Kidney (tissue), 14 donors: ENCODE measurements around the gene SLC2A4RG. TPM values are rescaled to one million over a fixed set of nuclear protein-coding genes. Genes with fewer than 3 reads are reported as not detected.

Source experiments
- DNase-seq, 5 donors: peaks; one replicate each; pipeline ENCODE4 v3.0.0-alpha.2; 2013 to 2020
- FAIRE-seq: peaks from 2 replicates; lab custom pipeline; 2012; peaks lifted over from hg19 to GRCh38; lab: Jason Lieb, UNC
- H3K27ac ChIP-seq, 2 donors: one replicate each; pipeline ENCODE4 v1.7.0; 2013; ENCODE audit warnings: low read depth in 2 of 2, low read length in 2 of 2, inconsistent platforms in 1 of 2
- H3K27me3 ChIP-seq: one replicate; pipeline ENCODE4 v1.7.1; 2013; ENCODE audit warnings: low read length, inconsistent platforms; ENCODE audit not compliant: control insufficient read depth, insufficient read depth
- H3K36me3 ChIP-seq, 3 donors: one replicate each; pipeline versions ENCODE4 v1.7.0 to v1.7.1; 2013; ENCODE audit warnings: low read length in 3 of 3, control low read depth in 1 of 3, inconsistent platforms in 1 of 3; ENCODE audit not compliant: insufficient read depth in 3 of 3, control insufficient read depth in 2 of 3
- H3K4me1 ChIP-seq, 3 donors: one replicate each; pipeline versions ENCODE4 v1.7.0 to v1.7.1; 2013; ENCODE audit warnings: low read length in 3 of 3, inconsistent platforms in 1 of 3, low read depth in 1 of 3; ENCODE audit not compliant: control insufficient read depth in 2 of 3, insufficient read depth in 2 of 3
- H3K4me3 ChIP-seq, 3 donors: one replicate each; pipeline versions ENCODE4 v1.7.0 to v1.8.1; 2013; ENCODE audit warnings: low read length in 3 of 3, control low read depth in 1 of 3, inconsistent platforms in 1 of 3
- H3K9ac ChIP-seq, 3 donors: one replicate each; pipeline versions ENCODE4 v1.7.0 to v1.7.1; 2013; ENCODE audit warnings: low read length in 3 of 3, control low read depth in 1 of 3, inconsistent platforms in 1 of 3
- H3K9me3 ChIP-seq, 3 donors: one replicate each; pipeline versions ENCODE4 v1.7.0 to v1.7.1; 2013; ENCODE audit warnings: low read length in 3 of 3, control low read depth in 1 of 3, inconsistent platforms in 1 of 3; ENCODE audit not compliant: control insufficient read depth in 2 of 3, insufficient read depth in 1 of 3
- CTCF ChIP-seq: IDR thresholded peaks from 3 replicates; pipeline ENCODE4 v1.5.1; 2012; ENCODE audit warnings: mild to moderate bottlenecking, moderate library complexity, borderline replicate concordance; ENCODE audit not compliant: insufficient read depth; ENCODE audit errors: extremely low read depth
- intact Hi-C: fragments of 100-400 bp; cut with DNase I; formaldehyde crosslinking; loops from one replicate; pipeline ENCODE4 v1.11.1; 2022
- polyA plus RNA-seq: library from polyadenylated mRNA; stranded (reverse); fragments of 350-450 nt; fragmentation: Illumina TruSeq; extraction: RNeasy Lipid Tissue Mini Kit (QIAGEN cat#74804); gene quantifications from one replicate; pipeline ENCODE4 v1.2.3, GENCODE V29; 2014; ENCODE audit warnings: low read depth, low replicate concordance; ENCODE audit not compliant: insufficient read depth
- total RNA-seq: library from RNA; stranded (reverse); fragmentation: NEBNext Ultra II Directional; extraction: Animal tissue kit (Norgen Biotek cat#: 25700); gene quantifications from one replicate; pipeline ENCODE4 v1.2.1, GENCODE V29; 2021
- donor health status: control.
- donor health status: control.
- donor health status: control.
- donor health status: control.
- donor health status: control.
- donor health status: DM: yes; HTN: yes; CAD: no.
- donor health status: Normal renal cell carcinoma (clear cell type).

Gene SLC2A4RG
- total and polyA plus RNA-seq, 2 donors from 2014 or later: 154 to 171 TPM

- no peak for TF ChIP-seq CTCF
- peak in 1 of 5 donors; percentile 70 for DNase-seq
- no peak for FAIRE-seq
- Histone ChIP-seq H3K27ac (no peak overlapping the region), H3K4me3 (no peak overlapping the region), H3K9me3 (no peaks in the 10 kb centered on the region), H3K9ac (no peak overlapping the region), H3K27me3 (no peaks in the 10 kb centered on the region), H3K4me1 (peaks cover 0 to 15% (median 0%) of the 10 kb centered on the region in 3 donors), H3K36me3 (peaks cover 0 to 3% (median 0%) of the 10 kb centered on the region in 3 donors)
- intact Hi-C loops: no loop called here
These were observed 31.6 kb downstream of the SLC2A4RG start for GRCh38 chr20:63771046-63771707.

GRCh38 chr20:63772781-63773518 is 33.4 kb downstream of the SLC2A4RG start:
- Histone ChIP-seq H3K9ac (no peak overlapping the region), H3K9me3 (no peaks in the 10 kb centered on the region), H3K4me1 (peaks cover 0 to 15% (median 0%) of the 10 kb centered on the region in 3 donors), H3K36me3 (no peaks in the 10 kb centered on the region), H3K27me3 (no peaks in the 10 kb centered on the region), H3K4me3 (no peak overlapping the region), H3K27ac (no peak overlapping the region)
- DNase-seq (peak in 1 of 5 donors; percentile 76), FAIRE-seq (no peak)
- TF ChIP-seq CTCF: no peak
- intact Hi-C loops: no loop called here

GRCh38 chr20:63773571-63774241 is 34.1 kb downstream of the SLC2A4RG start:
- H3K9me3 ChIP-seq: no peaks in the 10 kb centered on the region
- peak in 1 of 5 donors; percentile 80 for DNase-seq
- no peaks in the 10 kb centered on the region for H3K27me3 ChIP-seq
- no peak overlapping the region for H3K27ac ChIP-seq
- TF ChIP-seq CTCF: no peak
- H3K9ac ChIP-seq: no peak overlapping the region
- no peak for FAIRE-seq
- no peak overlapping the region for H3K4me3 ChIP-seq
- H3K4me1 ChIP-seq: peaks cover 0 to 15% (median 0%) of the 10 kb centered on the region in 3 donors
- intact Hi-C loops: no loop called here
- no peaks in the 10 kb centered on the region for H3K36me3 ChIP-seq
